H9 (cell line): ENCODE measurements around the gene MRC2. TPM values are rescaled to one million over a fixed set of nuclear protein-coding genes. Genes with fewer than 3 reads are reported as not detected.

ENCODE experiments used
- DNase-seq: peaks from one replicate; pipeline ENCODE4 v3.0.0-alpha.2; 2017
- H2AFZ ChIP-seq: one replicate; pipeline ENCODE4 v1.6.1; 2013; ENCODE audit warnings: mild to moderate bottlenecking, low read length, control low read depth, moderate library complexity
- H2AK5ac ChIP-seq: 2 replicates; pipeline ENCODE4 v1.6.1; 2013; ENCODE audit warnings: low read length, control low read depth, mixed read lengths; ENCODE audit not compliant: insufficient read length
- H2BK120ac ChIP-seq: one replicate; pipeline ENCODE4 v1.6.1; 2013; ENCODE audit warnings: low read depth, mild to moderate bottlenecking, low read length, control low read depth, inconsistent platforms; ENCODE audit not compliant: poor library complexity, severe bottlenecking
- H2BK12ac ChIP-seq: 2 replicates; pipeline ENCODE4 v1.6.1; 2013; ENCODE audit warnings: low read length, control low read depth, mixed read lengths, low read depth; ENCODE audit not compliant: insufficient read length
- H2BK15ac ChIP-seq: 2 replicates; pipeline ENCODE4 v1.6.1; 2013; ENCODE audit warnings: low read depth, low read length, control low read depth
- H2BK20ac ChIP-seq: one replicate; pipeline ENCODE4 v1.6.1; 2013; ENCODE audit warnings: low read depth, mild to moderate bottlenecking, low read length, control low read depth, inconsistent platforms; ENCODE audit not compliant: poor library complexity, severe bottlenecking
- H2BK5ac ChIP-seq: 2 replicates; pipeline ENCODE4 v1.6.1; 2013; ENCODE audit warnings: low read length, control low read depth, mixed read lengths; ENCODE audit not compliant: insufficient read length
- H3K14ac ChIP-seq: 2 replicates; pipeline ENCODE4 v1.6.1; 2013; ENCODE audit warnings: low read length, control low read depth; ENCODE audit not compliant: insufficient read depth
- H3K18ac ChIP-seq: 2 replicates; pipeline ENCODE4 v1.6.1; 2013; ENCODE audit warnings: low read depth, mild to moderate bottlenecking, mixed read lengths, low read length, control low read depth; ENCODE audit not compliant: insufficient read length
- H3K23ac ChIP-seq: 2 replicates; pipeline ENCODE4 v1.6.1; 2013; ENCODE audit warnings: low read length, control low read depth, mixed read lengths, low read depth; ENCODE audit not compliant: insufficient read length
- H3K23me2 ChIP-seq: 2 replicates; pipeline ENCODE4 v1.6.1; 2013; ENCODE audit warnings: low read depth, mild to moderate bottlenecking, mixed read lengths, low read length, control low read depth; ENCODE audit not compliant: insufficient read length, poor library complexity, severe bottlenecking
- H3K27ac ChIP-seq: 2 replicates; pipeline ENCODE4 v1.5.1; 2013; ENCODE audit warnings: low read length, control low read depth, mixed read lengths, low read depth; ENCODE audit not compliant: insufficient read length
- H3K27me3 ChIP-seq: 2 replicates; pipeline ENCODE4 v1.6.1; 2013; ENCODE audit warnings: low read length, control low read depth, inconsistent platforms; ENCODE audit not compliant: insufficient read depth
- H3K4ac ChIP-seq: 2 replicates; pipeline ENCODE4 v1.6.1; 2013; ENCODE audit warnings: low read depth, mild to moderate bottlenecking, control low read depth, inconsistent platforms, low read length, moderate library complexity
- H3K4me1 ChIP-seq: 2 replicates; pipeline ENCODE4 v1.6.1; 2013; ENCODE audit warnings: low read length, control low read depth, inconsistent platforms; ENCODE audit not compliant: insufficient read depth
- H3K4me2 ChIP-seq: 2 replicates; pipeline ENCODE4 v1.6.1; 2013; ENCODE audit warnings: low read length, control low read depth, mixed read lengths; ENCODE audit not compliant: insufficient read length, insufficient read depth
- H3K56ac ChIP-seq: 2 replicates; pipeline ENCODE4 v1.6.1; 2013; ENCODE audit warnings: low read depth, mild to moderate bottlenecking, mixed read lengths, low read length, control low read depth; ENCODE audit not compliant: insufficient read length
- H3K79me1 ChIP-seq: 2 replicates; pipeline ENCODE4 v1.6.1; 2013; ENCODE audit warnings: low read depth, mild to moderate bottlenecking, moderate library complexity, low read length, control low read depth, inconsistent platforms; ENCODE audit not compliant: insufficient read depth, poor library complexity, severe bottlenecking
- H3K79me2 ChIP-seq: 2 replicates; pipeline ENCODE4 v1.6.1; 2013; ENCODE audit warnings: low read length, control low read depth, inconsistent platforms; ENCODE audit not compliant: insufficient read depth
- H3K9ac ChIP-seq: 2 replicates; pipeline ENCODE4 v1.6.1; 2013; ENCODE audit warnings: low read length, control low read depth, mixed read lengths; ENCODE audit not compliant: insufficient read length; ENCODE audit errors: extremely low read depth
- H3K9me3 ChIP-seq: one replicate; pipeline ENCODE4 v1.6.1; 2013; ENCODE audit warnings: low read depth, low read length, inconsistent platforms; ENCODE audit not compliant: control insufficient read depth
- H3T11ph ChIP-seq: one replicate; pipeline ENCODE4 v1.6.1; 2013; ENCODE audit warnings: mild to moderate bottlenecking, low read length, control low read depth, inconsistent platforms
- H4K20me1 ChIP-seq: one replicate; pipeline ENCODE4 v1.6.1; 2013; ENCODE audit not compliant: control insufficient read depth, insufficient read length, insufficient read depth
- H4K5ac ChIP-seq: 2 replicates; pipeline ENCODE4 v1.6.1; 2013; ENCODE audit warnings: low read depth, mild to moderate bottlenecking, mixed read lengths, low read length, control low read depth; ENCODE audit not compliant: insufficient read length
- H4K8ac ChIP-seq: replicated peaks from 2 replicates; pipeline ENCODE4 v1.6.1; 2013; ENCODE audit warnings: low read length, control low read depth, mixed read lengths, low read depth; ENCODE audit not compliant: insufficient read length
- H4K91ac ChIP-seq: 2 replicates; pipeline ENCODE4 v1.6.1; 2013; ENCODE audit warnings: low read depth, mild to moderate bottlenecking, moderate library complexity, mixed read lengths, low read length, control low read depth; ENCODE audit not compliant: insufficient read length
- H3K27ac Mint-ChIP-seq, 3 experiments: 2 replicates in 2 of 3; 3 replicates in 1 of 3; pipeline ENCODE4 v1.8.0; 2020 to 2021; ENCODE audit warnings: mixed read lengths in 3 of 3, mild to moderate bottlenecking in 1 of 3, moderate library complexity in 1 of 3
- H3K27me3 Mint-ChIP-seq: 2 replicates; pipeline ENCODE4 v1.8.0; 2021; ENCODE audit warnings: low read depth, mild to moderate bottlenecking, moderate library complexity, mixed read lengths
- H3K36me3 Mint-ChIP-seq, 3 experiments: 2 replicates in 2 of 3; 3 replicates in 1 of 3; pipeline ENCODE4 v1.8.0; 2020 to 2021; ENCODE audit warnings: low read depth in 3 of 3, mixed read lengths in 3 of 3; ENCODE audit not compliant: insufficient read depth in 1 of 3
- H3K4me1 Mint-ChIP-seq, 2 experiments: 2 replicates each; pipeline ENCODE4 v1.8.0; 2020; ENCODE audit warnings: mixed read lengths in 2 of 2
- H3K4me3 Mint-ChIP-seq, 2 experiments: 2 replicates in 1 of 2; 3 replicates in 1 of 2; pipeline ENCODE4 v1.8.0; 2020 to 2021; ENCODE audit warnings: mild to moderate bottlenecking in 2 of 2, mixed read lengths in 2 of 2, moderate library complexity in 1 of 2
- H3K9me3 Mint-ChIP-seq, 2 experiments: 2 replicates in 1 of 2; 3 replicates in 1 of 2; pipeline ENCODE4 v1.8.0; 2020; ENCODE audit warnings: mild to moderate bottlenecking in 2 of 2, mixed read lengths in 2 of 2, moderate library complexity in 1 of 2
- CTCF ChIP-seq: fragments of 200-600 bp; sonication (generic); conservative IDR thresholded peaks from 3 replicates; pipeline ENCODE4 v1.8.0; 2021; ENCODE audit warnings: antibody characterized with exemption, mild to moderate bottlenecking
- WGBS: extraction: QIAGEN DNeasy Blood & Tissue Kit; methylation state at CpG from one replicate; pipeline ENCODE4 v1.1.7; 2013; ENCODE audit warnings: missing lambda C conversion rate, low lambda C conversion rate, mixed read lengths; ENCODE audit not compliant: insufficient read length; ENCODE audit errors: extremely low coverage; 5-methylcytosine and 5-hydroxymethylcytosine counted together
- total RNA-seq: library from RNA; stranded (reverse); gene quantifications from 2 replicates; pipeline ENCODE4 v1.2.1, GENCODE V29; 2021

MRC2 gene
- total RNA-seq, 1 experiment from 2014 or later = 18.7 TPM

- no peaks in the 10 kb centered on the region for H3K27me3 ChIP-seq
- H3K27me3 Mint-ChIP-seq = peaks cover 1% of the 10 kb centered on the region; the same call in 1 of the 2 replicates
- H2AK5ac ChIP-seq = no peak overlapping the region
- H3K79me2 ChIP-seq = no peaks in the 10 kb centered on the region
- no peak overlapping the region for H3K56ac ChIP-seq
- no peak for TF ChIP-seq CTCF
- no peak overlapping the region for H3K9ac ChIP-seq
- no peak overlapping the region for H3T11ph ChIP-seq
- H3K27ac ChIP-seq = no peak overlapping the region
- no peak overlapping the region for H4K5ac ChIP-seq
- no peak overlapping the region for H3K23ac ChIP-seq
- no peaks in the 10 kb centered on the region; the same call in 1 of the 2 replicates for H3K4me1 ChIP-seq
- H3K4me1 Mint-ChIP-seq = peaks cover 10 to 16% of the 10 kb centered on the region in 2 experiments
- no peak overlapping the region for H3K4me3 Mint-ChIP-seq
- H3K14ac ChIP-seq = no peak overlapping the region
- H4K20me1 ChIP-seq = no peaks in the 10 kb centered on the region
- H4K8ac ChIP-seq = no peak overlapping the region
- no peak overlapping the region for H3K4me2 ChIP-seq
- no CpG with 5 or more reads among the region's 15 CpGs for WGBS
- no peak overlapping the region for H2BK120ac ChIP-seq
- H3K27ac Mint-ChIP-seq = peak overlapping the region in 2 of 3 experiments; percentile 16 to 78; a peak in 1 of 7 replicates
- H2BK20ac ChIP-seq = no peak overlapping the region
- H3K18ac ChIP-seq = no peak overlapping the region
- H4K91ac ChIP-seq = no peak overlapping the region
- H3K36me3 Mint-ChIP-seq = peaks cover 3 to 22% (median 12%) of the 10 kb centered on the region in 3 experiments
- H3K23me2 ChIP-seq = no peaks in the 10 kb centered on the region
- no peak overlapping the region for H3K4ac ChIP-seq
- H2AFZ ChIP-seq = no peak overlapping the region
- H3K9me3 Mint-ChIP-seq = peaks cover 9% of the 10 kb centered on the region in 2 experiments
- no peak for DNase-seq
- no peak overlapping the region for H2BK5ac ChIP-seq
- H2BK15ac ChIP-seq = no peak overlapping the region
- no peaks in the 10 kb centered on the region for H3K9me3 ChIP-seq
- no peaks in the 10 kb centered on the region for H3K79me1 ChIP-seq
- no peak overlapping the region for H2BK12ac ChIP-seq
These were observed 30.9 kb downstream of the MRC2 start for GRCh38 chr17:62658136-62658920.
